HG03108 (cell line): ENCODE data around the gene KCNE3.
A peak's percentile ranks its signal among the peaks of the same experiment; 100 is the strongest.

Experiments used
- ATAC-seq: cut with Tn5 transposase; IDR thresholded peaks from one replicate; pipeline ENCODE4 v1.9.1; 2021; ENCODE audit warnings: moderate library complexity; ENCODE audit not compliant: unreplicated experiment

KCNE3 gene

GRCh38 chr11:74466916-74467885 is at the start of gene KCNE3:
Gene KCNE3 (minus strand): TSS chr11:74467549. CDS start chr11:74457563, 9,986 bp downstream.
- no peak for ATAC-seq

DNA sequence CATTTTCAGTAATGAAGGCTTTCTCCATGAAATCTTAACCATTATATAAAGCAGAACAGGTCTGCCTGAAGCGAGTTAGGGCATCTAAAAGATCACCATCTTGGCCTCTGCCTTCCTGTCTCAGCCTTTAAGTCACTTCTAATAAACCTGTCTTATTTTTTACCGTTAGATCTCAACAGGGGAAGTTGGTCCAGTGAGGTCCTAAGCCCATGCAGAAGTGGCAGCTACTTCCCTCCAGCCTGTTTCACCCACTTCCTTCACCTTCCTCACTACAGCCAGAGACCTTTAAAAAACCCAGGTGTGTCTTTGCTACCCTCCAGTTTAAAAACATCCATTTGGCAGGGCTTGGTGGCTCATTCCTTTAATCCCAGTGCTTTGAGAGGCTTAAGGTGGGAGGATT is 40.2 kb upstream of the KCNE3 start:
- ATAC-seq, result no peak

- ATAC-seq, result no peak
These were observed 39.5 kb upstream of the KCNE3 start for GRCh38 chr11:74506823-74507222.

GRCh38 chr11:74505911-74506310 is 38.6 kb upstream of the KCNE3 start:
- ATAC-seq, result no peak

DNA sequence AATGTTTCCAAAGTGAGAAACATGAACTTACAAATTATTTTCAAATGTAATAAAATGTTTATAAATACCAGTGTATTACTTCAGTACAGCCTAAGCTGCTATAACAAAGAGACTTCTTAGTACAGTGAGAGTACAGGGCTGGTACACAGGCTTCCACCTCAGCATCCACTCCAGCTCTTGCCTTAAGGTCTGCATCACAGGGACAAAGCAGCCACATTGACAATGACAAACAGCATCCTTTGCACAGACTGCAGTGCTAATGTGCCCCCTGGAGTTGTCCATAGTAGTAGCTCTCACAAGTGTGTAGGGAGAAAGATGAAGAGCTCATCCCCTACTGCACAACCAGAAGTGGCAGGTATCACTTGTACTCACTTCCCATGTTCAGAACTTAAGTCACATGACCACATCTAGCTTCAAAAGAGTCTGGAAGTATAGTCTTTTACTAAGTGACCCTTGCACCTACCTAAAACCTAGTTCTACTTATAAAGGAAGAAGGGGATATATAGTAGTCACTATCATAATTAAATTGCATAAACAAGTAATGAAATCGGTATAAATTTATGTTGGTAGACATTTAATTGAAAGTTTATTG is 36.8 kb upstream of the KCNE3 start:
- no peak for ATAC-seq

- no peak for ATAC-seq
These were observed 27.6 kb upstream of the KCNE3 start for GRCh38 chr11:74494916-74495315.

- no peak for ATAC-seq
These were observed 26.7 kb upstream of the KCNE3 start for GRCh38 chr11:74493791-74494630.

GRCh38 chr11:74492974-74493790 is 25.8 kb upstream of the KCNE3 start, which contains the start of gene LIPT2:
Gene LIPT2 (minus strand): TSS chr11:74493724. CDS start chr11:74493703, 21 bp downstream.
- ATAC-seq, result peak; percentile 92

DNA sequence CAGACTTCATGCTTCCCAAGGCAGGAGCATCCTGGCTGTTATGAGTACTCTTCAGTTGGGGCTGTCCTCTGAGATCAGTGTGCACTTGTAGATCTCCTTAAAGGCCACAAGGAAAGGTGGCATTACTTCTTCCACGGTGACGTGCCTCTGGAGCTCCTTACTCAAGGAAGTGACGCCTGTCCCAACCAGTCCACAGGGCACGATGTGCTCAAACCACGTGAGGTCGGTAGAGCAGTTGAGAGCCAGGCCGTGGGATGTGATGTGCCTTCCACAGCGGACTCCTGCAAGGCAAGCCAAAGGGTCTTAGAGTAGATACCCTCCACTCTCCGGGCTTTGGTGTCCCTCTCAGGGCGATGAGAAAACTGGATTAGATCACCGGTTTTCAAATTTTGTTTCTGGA is 24.7 kb upstream of the KCNE3 start:
- ATAC-seq, result no peak

- ATAC-seq, result no peak
These were observed 23.6 kb upstream of the KCNE3 start for GRCh38 chr11:74490941-74491340.

- no peak for ATAC-seq
These were observed 20.5 kb upstream of the KCNE3 start for GRCh38 chr11:74487875-74488274.

DNA sequence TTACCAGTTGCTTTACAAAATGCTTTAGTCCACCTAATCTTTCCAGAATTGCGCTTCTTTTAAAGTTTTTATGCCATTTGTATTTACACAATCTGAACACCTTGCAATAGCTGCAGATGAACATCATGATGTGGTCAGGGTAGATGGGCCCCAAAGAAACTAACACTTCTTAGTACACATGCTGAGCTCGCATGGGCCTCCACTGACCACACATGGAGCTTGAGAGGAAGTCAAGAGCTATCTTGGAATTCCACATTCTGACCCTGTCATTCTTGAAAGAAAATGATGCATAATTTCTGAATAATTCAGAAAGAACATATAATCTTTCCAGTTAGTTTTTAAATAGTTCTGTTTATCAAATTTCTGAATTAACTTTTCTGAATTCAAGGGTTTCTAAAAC is 18.5 kb upstream of the KCNE3 start:
- no peak for ATAC-seq

DNA sequence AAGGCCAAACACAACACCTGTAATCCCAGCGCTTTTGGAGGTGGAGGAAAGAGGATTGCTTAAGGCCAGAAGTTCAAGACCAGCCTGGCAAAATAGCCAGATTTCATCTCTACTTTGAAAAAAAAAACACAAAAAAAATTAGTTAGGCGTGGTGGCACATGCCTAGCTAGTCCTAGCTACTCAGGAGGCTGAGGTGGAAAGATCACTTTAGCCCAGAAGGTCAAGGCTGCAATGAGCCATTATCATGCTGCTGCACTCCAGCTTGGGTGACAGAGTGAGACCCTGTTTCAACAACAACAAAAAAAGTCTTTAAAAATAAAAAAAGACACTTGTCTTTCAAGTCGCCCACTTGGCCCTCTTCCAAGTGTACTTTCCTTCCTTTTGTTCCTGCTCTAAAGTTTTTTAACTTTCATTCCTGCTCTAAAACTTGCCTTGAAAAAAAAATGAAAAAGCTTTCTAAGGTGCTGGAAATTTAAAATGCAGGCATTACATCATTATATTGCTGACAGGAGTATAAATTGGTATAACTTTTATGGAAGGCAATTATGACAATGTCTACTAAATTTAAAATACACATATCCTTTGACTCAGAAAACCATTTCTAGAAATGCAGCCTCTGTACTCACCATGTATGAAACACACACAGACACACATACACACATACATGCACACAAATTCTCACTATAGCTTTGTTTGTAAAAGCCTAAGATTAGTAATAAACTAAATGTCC is 13.5 kb upstream of the KCNE3 start:
- no peak for ATAC-seq

DNA sequence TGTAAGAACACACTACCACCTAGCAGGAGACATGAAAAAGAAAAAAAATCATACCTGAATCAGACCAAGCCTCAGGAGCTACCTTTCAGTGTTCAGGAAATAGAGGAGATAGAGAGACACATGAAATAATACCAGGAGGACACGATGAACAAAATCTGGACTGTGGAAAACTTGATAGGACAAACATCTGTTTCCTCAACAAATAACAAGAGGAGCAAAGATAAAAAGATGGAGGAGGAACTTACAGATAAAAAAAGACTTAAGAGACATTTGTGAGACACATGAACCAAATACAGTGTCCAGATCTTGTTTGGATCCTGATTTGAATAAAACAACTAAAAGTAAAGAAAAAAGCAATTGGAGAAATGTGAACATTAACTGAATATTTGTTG is 12.4 kb upstream of the KCNE3 start:
- no peak for ATAC-seq

DNA sequence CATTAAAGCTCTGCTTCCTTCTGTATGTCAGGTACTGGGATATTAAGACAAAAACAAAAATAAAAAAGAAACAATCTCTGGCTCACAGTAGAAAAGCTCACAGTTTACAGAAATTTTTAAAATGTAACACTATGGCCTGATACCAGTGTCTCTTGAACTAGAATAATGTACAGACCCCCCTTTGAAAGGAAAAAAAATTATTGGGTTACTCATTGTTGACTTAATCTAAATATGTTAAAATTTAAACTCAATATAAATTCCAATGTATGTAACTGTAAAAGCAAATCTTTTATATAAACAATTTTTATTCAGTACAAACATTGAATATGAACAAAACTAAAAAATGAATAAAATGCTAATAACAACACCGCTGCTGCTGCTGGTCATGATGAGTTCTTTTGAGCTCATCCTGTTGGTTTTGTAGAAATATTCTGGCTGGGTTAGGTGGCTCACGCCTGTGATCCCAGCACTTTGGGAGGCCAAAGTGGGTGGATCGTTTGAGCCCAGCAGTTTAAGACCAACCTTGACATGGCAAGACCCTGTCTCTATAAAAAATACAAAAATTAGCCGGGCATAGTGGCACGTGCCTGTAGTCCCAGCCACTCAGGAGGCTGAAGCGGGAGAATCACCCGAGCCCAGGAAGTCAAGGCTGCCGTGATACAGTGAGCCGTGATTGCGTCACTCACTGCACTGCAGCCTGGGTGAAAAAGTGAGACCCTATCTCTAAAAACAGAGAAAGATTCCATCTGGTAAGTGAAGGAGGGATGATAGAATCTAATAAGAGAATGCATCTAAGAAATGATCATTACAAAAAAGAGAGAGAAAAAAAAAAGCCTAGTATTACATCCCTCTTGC is 11.8 kb upstream of the KCNE3 start:
- no peak for ATAC-seq

DNA sequence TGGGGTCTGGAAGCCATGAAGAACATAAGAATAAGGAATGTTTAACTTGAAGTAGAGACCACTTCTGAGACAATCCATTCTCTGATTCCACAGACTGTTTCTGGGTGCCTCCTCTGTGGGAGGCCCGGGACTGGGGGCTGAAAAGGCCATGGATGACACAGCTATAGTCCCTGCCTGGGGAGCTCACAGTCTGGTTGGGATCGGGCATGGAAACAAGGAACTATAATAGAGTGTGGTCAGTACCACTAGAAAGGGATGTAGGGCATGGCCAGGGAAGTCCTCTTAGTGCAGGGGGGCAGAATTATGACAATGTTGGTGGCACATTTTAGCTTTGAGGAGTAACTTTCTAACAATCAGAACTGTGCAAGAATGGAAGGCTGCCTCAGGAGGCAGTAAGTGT is 9.2 kb upstream of the KCNE3 start:
- no peak for ATAC-seq

DNA sequence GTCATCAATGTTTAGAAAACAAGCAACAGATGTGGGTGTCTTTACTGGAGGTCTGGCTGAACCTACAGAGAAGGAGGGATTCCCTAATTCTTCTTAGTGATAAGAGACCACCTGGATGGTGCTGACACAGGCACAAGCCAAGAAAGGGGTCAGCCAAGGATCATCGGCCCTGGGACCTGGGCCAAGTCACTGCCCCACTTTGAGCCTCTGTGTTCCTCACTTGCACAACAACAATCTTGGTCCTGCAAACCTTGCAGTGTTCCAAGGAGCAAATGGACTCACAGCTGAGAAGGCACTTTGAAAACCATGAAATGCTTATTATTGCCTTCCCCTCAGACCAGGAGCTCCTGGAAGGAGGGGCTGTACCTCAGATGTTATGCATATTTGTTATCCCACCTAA is 7.0 kb upstream of the KCNE3 start:
- no peak for ATAC-seq

GRCh38 chr11:74473382-74474173 is 6.2 kb upstream of the KCNE3 start:
- no peak for ATAC-seq
